Measurements from ENCODE around the gene ULBP1. TPM values are rescaled to one million over a fixed set of nuclear protein-coding genes. Genes with fewer than 3 reads are reported as not detected.

Gene ULBP1
- polyA plus RNA-seq, 1 donor (not counting 4 experiments of a cell fraction or from before 2014, with no cell fraction given): 2.2 TPM

GRCh38 chr6:149938571-149939355 lies 25.0 kb upstream of the ULBP1 start:
- no peak for DNase-seq (ENCODE audit: low read depth, low spot score)
- no peak for FAIRE-seq
- no peak overlapping the region for H3K27ac ChIP-seq (ENCODE audit: control insufficient read depth, insufficient read depth, low read length)

GRCh38 chr6:149939356-149939648 lies 24.4 kb upstream of the ULBP1 start:
- Histone ChIP-seq H3K9ac (ENCODE audit: control insufficient read depth, extremely low read depth, insufficient read depth, low read length) (no peak overlapping the region), H3K79me2 (ENCODE audit: control insufficient read depth, insufficient read depth, low read length) (no peaks in the 10 kb centered on the region), H3K27ac (ENCODE audit: control insufficient read depth, insufficient read depth, low read length) (no peak overlapping the region), H3K9me1 (ENCODE audit: control insufficient read depth, extremely low read depth, insufficient read depth, low read length) (no peaks in the 10 kb centered on the region), H3K4me1 (ENCODE audit: control insufficient read depth, extremely low read depth, insufficient read depth, low read length) (peaks cover 13% of the 10 kb centered on the region), H3K9me3 (ENCODE audit: control insufficient read depth, low read depth, low read length) (no peaks in the 10 kb centered on the region), H3K4me2 (ENCODE audit: control insufficient read depth, extremely low read depth, insufficient read depth, low read depth, low read length) (peak overlapping the region; percentile 87), H4K20me1 (ENCODE audit: control insufficient read depth, extremely low read depth, insufficient read depth, low read length) (no peaks in the 10 kb centered on the region), H3K4me3 (ENCODE audit: control insufficient read depth in 2 of 3, extremely low read depth in 1 of 3, insufficient read depth in 2 of 3, low read depth in 1 of 3, low read length in 3 of 3) (no peak overlapping the region), H2AFZ (ENCODE audit: control insufficient read depth, low read length) (no peak overlapping the region), H3K27me3 (ENCODE audit: control insufficient read depth, extremely low read depth, insufficient read depth, low read length) (peaks cover 16% of the 10 kb centered on the region), H3K36me3 (ENCODE audit: control insufficient read depth in 2 of 2, extremely low read depth in 1 of 2, insufficient read depth in 2 of 2, low read length in 2 of 2) (no peaks in the 10 kb centered on the region)
- dilution Hi-C loops (cut with MboI; ENCODE audit: extremely low pct_ligation_motif_present, low sequenced_read_pairs): no loop called here
- TF ChIP-seq EZH2 (IDR thresholded peaks at IDR 0.05; ENCODE audit: low read length) (no peak), CTCF (optimal IDR thresholded peaks at IDR 0.05 in 1 of 3, IDR thresholded peaks at IDR 0.05 in 1 of 3, conservative IDR thresholded peaks at IDR 0.05 in 1 of 3; ENCODE audit: extremely low read depth in 1 of 3, insufficient read depth in 2 of 3, low read length in 3 of 3) (no peak)
- DNase-seq (ENCODE audit: low read depth, low spot score) (no peak), FAIRE-seq (no peak)

More at GRCh38 chr6:149938571-149939355, 25.0 kb upstream of the ULBP1 start:
- H3K27me3 ChIP-seq (ENCODE audit: control insufficient read depth, extremely low read depth, insufficient read depth, low read length): peaks cover 16% of the 10 kb centered on the region
- peak overlapping the region; percentile 35 to 71 (median 62) for H3K4me3 ChIP-seq (ENCODE audit: control insufficient read depth in 2 of 3, extremely low read depth in 1 of 3, insufficient read depth in 2 of 3, low read depth in 1 of 3, low read length in 3 of 3)
- H3K9me1 ChIP-seq (ENCODE audit: control insufficient read depth, extremely low read depth, insufficient read depth, low read length): no peaks in the 10 kb centered on the region
- no peaks in the 10 kb centered on the region for H4K20me1 ChIP-seq (ENCODE audit: control insufficient read depth, extremely low read depth, insufficient read depth, low read length)
- H3K36me3 ChIP-seq (ENCODE audit: control insufficient read depth in 2 of 2, extremely low read depth in 1 of 2, insufficient read depth in 2 of 2, low read length in 2 of 2): no peaks in the 10 kb centered on the region
- TF ChIP-seq EZH2 (IDR thresholded peaks at IDR 0.05; ENCODE audit: low read length) (no peak), CTCF (optimal IDR thresholded peaks at IDR 0.05 in 1 of 3, IDR thresholded peaks at IDR 0.05 in 1 of 3, conservative IDR thresholded peaks at IDR 0.05 in 1 of 3; ENCODE audit: extremely low read depth in 1 of 3, insufficient read depth in 2 of 3, low read length in 3 of 3) (no peak)
- H3K4me1 ChIP-seq (ENCODE audit: control insufficient read depth, extremely low read depth, insufficient read depth, low read length): peaks cover 13% of the 10 kb centered on the region
- H3K9ac ChIP-seq (ENCODE audit: control insufficient read depth, extremely low read depth, insufficient read depth, low read length): peak overlapping the region; percentile 65
- dilution Hi-C loops (cut with MboI; ENCODE audit: extremely low pct_ligation_motif_present, low sequenced_read_pairs): no loop called here
- peak overlapping the region; percentile 87 for H2AFZ ChIP-seq (ENCODE audit: control insufficient read depth, low read length)
- H3K79me2 ChIP-seq (ENCODE audit: control insufficient read depth, insufficient read depth, low read length): no peaks in the 10 kb centered on the region
- H3K9me3 ChIP-seq (ENCODE audit: control insufficient read depth, low read depth, low read length): no peaks in the 10 kb centered on the region
- H3K4me2 ChIP-seq (ENCODE audit: control insufficient read depth, extremely low read depth, insufficient read depth, low read depth, low read length): peak overlapping the region; percentile 87
